Measurements from ENCODE around the gene WFDC1.

- TF ChIP-seq CTCF (IDR thresholded peaks at IDR 0.05; ENCODE audit: insufficient read depth, low read length) (no peak), REST (IDR thresholded peaks at IDR 0.05; ENCODE audit: insufficient replicate concordance, low read depth) (no peak)
Measured at GRCh38 chr16:84271866-84272265, 22.8 kb upstream of the WFDC1 start.

Measured in HL-60 (cell line).